OCI-LY7 (cell line): ENCODE measurements around the gene MADD. TPM values are rescaled to one million over a fixed set of nuclear protein-coding genes. Genes with fewer than 3 reads are reported as not detected.

Experiments
- BruUV-seq: library from RNA; stranded (reverse); fragments of 400-500 nt; replicated peaks from 2 replicates; lab custom pipeline; 2021; lab: Mats Ljungman, UMichigan
- CTCF ChIA-PET: fragments of 300-600 bp; sonication (Branson Sonifier 250); formaldehyde crosslinking; loops from one replicate; lab custom pipeline; 2022; ENCODE audit warnings: antibody characterized with exemption; ENCODE audit not compliant: unreplicated experiment; lab: Charles Lee
- POLR2A ChIA-PET: fragments of 300-600 bp; sonication (Branson Sonifier 250); formaldehyde crosslinking; loops from one replicate; lab custom pipeline; 2022; ENCODE audit warnings: antibody characterized with exemption; lab: Charles Lee
- DNase-seq: peaks from one replicate; pipeline ENCODE4 v3.0.0-alpha.2; 2015; ENCODE audit warnings: low spot score
- H2AFZ ChIP-seq: fragments of 200-600 bp; sonication (generic), shearing (Covaris generic); 2 replicates; pipeline ENCODE4 v1.6.1; 2014; ENCODE audit warnings: mild to moderate bottlenecking, antibody characterized with exemption, low read length, moderate library complexity
- H3K27ac ChIP-seq: fragments of 200-600 bp; sonication (generic); 2 replicates; pipeline ENCODE4 v1.5.1; 2014; ENCODE audit warnings: mixed run types, low read depth, mild to moderate bottlenecking, moderate library complexity, low read length, inconsistent platforms; ENCODE audit not compliant: poor library complexity, severe bottlenecking
- H3K36me3 ChIP-seq: fragments of 200-600 bp; sonication (generic); 2 replicates; pipeline ENCODE4 v1.6.1; 2014; ENCODE audit warnings: mild to moderate bottlenecking, antibody characterized with exemption, low read length, moderate library complexity, mixed read lengths; ENCODE audit not compliant: insufficient read depth
- H3K4me1 ChIP-seq: fragments of 200-600 bp; sonication (generic); 2 replicates; pipeline ENCODE4 v1.5.1; 2014; ENCODE audit warnings: mild to moderate bottlenecking, low read length; ENCODE audit not compliant: insufficient read depth, poor library complexity, severe bottlenecking
- H3K4me2 ChIP-seq: fragments of 200-600 bp; sonication (generic); 2 replicates; pipeline ENCODE4 v1.6.1; 2014; ENCODE audit warnings: mild to moderate bottlenecking, low read length
- H3K4me3 ChIP-seq: fragments of 200-600 bp; sonication (generic); 2 replicates; pipeline ENCODE4 v1.5.1; 2014; ENCODE audit warnings: mild to moderate bottlenecking, low read depth, low read length; ENCODE audit not compliant: poor library complexity, severe bottlenecking
- H3K79me2 ChIP-seq: fragments of 200-600 bp; sonication (generic); 2 replicates; pipeline ENCODE4 v1.6.1; 2016; ENCODE audit warnings: low read depth, mild to moderate bottlenecking, low read length, moderate library complexity, mixed read lengths; ENCODE audit not compliant: insufficient read depth
- H3K9me2 ChIP-seq: fragments of 200-600 bp; sonication (generic); 2 replicates; pipeline ENCODE4 v1.6.1; 2016; ENCODE audit warnings: mild to moderate bottlenecking, low read length, mixed read lengths; ENCODE audit not compliant: insufficient read depth
- H3K9me3 ChIP-seq: fragments of 200-600 bp; sonication (generic); 2 replicates; pipeline ENCODE4 v1.6.1; 2014; ENCODE audit warnings: mild to moderate bottlenecking, mixed run types, low read length, mixed read lengths
- H4K20me1 ChIP-seq: fragments of 200-600 bp; sonication (generic); 2 replicates; pipeline ENCODE4 v1.6.1; 2014; ENCODE audit warnings: mild to moderate bottlenecking, antibody characterized with exemption, low read length, moderate library complexity, mixed read lengths; ENCODE audit not compliant: insufficient read depth
- EZH2phosphoT487 ChIP-seq: fragments of 200-600 bp; sonication (generic); IDR thresholded peaks from 2 replicates; pipeline ENCODE4 v1.6.1; 2018; ENCODE audit warnings: low read depth, borderline replicate concordance, mild to moderate bottlenecking, mixed run types, antibody characterized with exemption, low read length, moderate library complexity, mixed read lengths
- intact Hi-C: fragments of 100-400 bp; cut with micrococcal nuclease; formaldehyde crosslinking; loops from one replicate; pipeline ENCODE4 v1.10.0; 2022; ENCODE audit not compliant: unreplicated experiment
- total RNA-seq, 2 experiments: library from RNA; depleted of rRNA in 1 of 2; stranded (reverse); fragments of >200 nt in 1 of 2; shearing (Covaris generic) in 1 of 2; gene quantifications; 2 replicates each; pipeline ENCODE4 v1.2.3, GENCODE V29; 2014 to 2022
- TF ChIP-seq, protein P1 (sequence below): fragments of 200-600 bp; sonication (generic); conservative IDR thresholded peaks from 2 replicates; pipeline ENCODE4 v1.5.1; 2014; ENCODE audit warnings: mild to moderate bottlenecking, antibody characterized with exemption, low read length, moderate library complexity, mixed read lengths

MADD gene
- total RNA-seq, 2 experiments from 2014 or later, result 32.1 to 47.8 TPM

DNA sequence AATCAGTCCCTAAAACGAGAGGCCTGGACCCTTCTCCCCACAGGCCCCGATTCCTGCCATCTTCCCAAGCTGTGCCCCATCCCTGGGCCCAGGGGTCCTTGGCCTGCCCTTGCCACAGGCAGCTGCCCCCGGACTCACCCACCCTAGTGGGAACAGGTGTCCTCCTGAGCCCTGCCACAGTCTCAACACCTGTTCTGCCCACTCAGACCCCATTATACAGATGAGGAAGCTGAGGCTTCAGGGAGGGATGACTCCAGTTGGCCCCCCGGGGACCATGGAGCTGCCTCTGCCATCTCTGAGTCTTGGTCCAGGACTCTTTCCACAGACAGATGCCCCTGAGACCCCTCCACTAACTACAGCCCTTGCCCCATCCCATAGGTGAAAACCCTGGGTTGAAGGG, 66.7 kb downstream of the MADD start:
- ChIA-PET CTCF (no interaction called here), POLR2A (interaction anchor here (0.5 kb wide), 1 partner anchor 519 kb away, joined by 3 read pairs; no protein-coding TSS in a partner anchor)
- no TSS peak for BruUV-seq
- Histone ChIP-seq H3K79me2 (no peaks in the 10 kb centered on the region), H4K20me1 (no peaks in the 10 kb centered on the region), H3K4me1 (no peaks in the 10 kb centered on the region), H3K4me3 (no peak overlapping the region), H3K27ac (no peak overlapping the region), H3K9me2 (no peaks in the 10 kb centered on the region), H3K36me3 (no peaks in the 10 kb centered on the region), H3K9me3 (no peaks in the 10 kb centered on the region), H3K4me2 (no peak overlapping the region), H2AFZ (no peak overlapping the region)
- no peak for DNase-seq
- intact Hi-C loops, result no loop called here
- TF ChIP-seq EZH2phosphoT487, result no peak
- TF ChIP-seq, protein P1, sequence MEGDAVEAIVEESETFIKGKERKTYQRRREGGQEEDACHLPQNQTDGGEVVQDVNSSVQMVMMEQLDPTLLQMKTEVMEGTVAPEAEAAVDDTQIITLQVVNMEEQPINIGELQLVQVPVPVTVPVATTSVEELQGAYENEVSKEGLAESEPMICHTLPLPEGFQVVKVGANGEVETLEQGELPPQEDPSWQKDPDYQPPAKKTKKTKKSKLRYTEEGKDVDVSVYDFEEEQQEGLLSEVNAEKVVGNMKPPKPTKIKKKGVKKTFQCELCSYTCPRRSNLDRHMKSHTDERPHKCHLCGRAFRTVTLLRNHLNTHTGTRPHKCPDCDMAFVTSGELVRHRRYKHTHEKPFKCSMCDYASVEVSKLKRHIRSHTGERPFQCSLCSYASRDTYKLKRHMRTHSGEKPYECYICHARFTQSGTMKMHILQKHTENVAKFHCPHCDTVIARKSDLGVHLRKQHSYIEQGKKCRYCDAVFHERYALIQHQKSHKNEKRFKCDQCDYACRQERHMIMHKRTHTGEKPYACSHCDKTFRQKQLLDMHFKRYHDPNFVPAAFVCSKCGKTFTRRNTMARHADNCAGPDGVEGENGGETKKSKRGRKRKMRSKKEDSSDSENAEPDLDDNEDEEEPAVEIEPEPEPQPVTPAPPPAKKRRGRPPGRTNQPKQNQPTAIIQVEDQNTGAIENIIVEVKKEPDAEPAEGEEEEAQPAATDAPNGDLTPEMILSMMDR, result no peak

DNA sequence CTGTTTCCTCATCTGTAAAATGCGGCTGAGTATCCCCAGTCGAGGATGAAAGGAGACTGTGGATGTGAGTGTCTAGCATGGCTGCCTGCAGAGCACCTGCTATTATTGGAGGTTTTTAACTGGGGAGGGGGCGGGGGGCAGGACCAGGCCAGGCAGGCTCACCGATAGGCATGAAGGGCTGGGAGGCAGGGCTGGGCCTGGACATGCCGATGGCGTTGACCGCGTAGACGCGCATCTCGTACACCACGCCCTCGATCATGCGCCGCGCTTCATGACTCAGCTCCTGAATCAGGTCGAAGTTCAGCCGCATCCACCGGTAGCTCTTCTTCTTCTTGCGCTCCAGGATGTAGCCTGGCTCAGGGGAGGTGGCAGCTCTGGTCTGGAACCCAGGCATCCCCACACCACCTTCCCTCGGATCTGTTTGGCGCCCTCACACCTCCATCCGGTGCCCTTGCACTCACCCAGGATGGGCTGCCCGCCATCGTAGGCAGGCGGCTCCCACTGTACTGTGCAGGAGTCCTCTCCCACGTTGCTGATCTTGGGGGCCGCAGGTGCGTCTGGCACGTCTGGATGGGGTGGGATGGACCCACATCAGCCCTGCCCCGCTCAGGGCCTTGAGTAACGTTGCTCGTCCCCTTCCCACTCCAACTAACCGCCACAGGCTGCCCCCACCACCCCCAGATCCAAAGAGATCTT, 67.4 kb downstream of the MADD start:
- Histone ChIP-seq H3K4me2 (no peak overlapping the region), H3K4me1 (no peaks in the 10 kb centered on the region), H2AFZ (no peak overlapping the region), H4K20me1 (no peaks in the 10 kb centered on the region), H3K4me3 (no peak overlapping the region), H3K36me3 (no peaks in the 10 kb centered on the region), H3K9me3 (no peaks in the 10 kb centered on the region), H3K79me2 (no peaks in the 10 kb centered on the region), H3K27ac (no peak overlapping the region), H3K9me2 (no peaks in the 10 kb centered on the region)
- DNase-seq, result no peak
- intact Hi-C loops, result no loop called here
- CTCF ChIA-PET, result no interaction called here
- TF ChIP-seq, protein P1, result no peak
- TF ChIP-seq EZH2phosphoT487, result no peak
- POLR2A ChIA-PET, result interaction anchor here (0.5 kb wide), 1 partner anchor 535 kb away, joined by 4 read pairs; no protein-coding TSS in a partner anchor
- BruUV-seq, result no TSS peak
